ENCODE data around the gene LRRC45.

DNA sequence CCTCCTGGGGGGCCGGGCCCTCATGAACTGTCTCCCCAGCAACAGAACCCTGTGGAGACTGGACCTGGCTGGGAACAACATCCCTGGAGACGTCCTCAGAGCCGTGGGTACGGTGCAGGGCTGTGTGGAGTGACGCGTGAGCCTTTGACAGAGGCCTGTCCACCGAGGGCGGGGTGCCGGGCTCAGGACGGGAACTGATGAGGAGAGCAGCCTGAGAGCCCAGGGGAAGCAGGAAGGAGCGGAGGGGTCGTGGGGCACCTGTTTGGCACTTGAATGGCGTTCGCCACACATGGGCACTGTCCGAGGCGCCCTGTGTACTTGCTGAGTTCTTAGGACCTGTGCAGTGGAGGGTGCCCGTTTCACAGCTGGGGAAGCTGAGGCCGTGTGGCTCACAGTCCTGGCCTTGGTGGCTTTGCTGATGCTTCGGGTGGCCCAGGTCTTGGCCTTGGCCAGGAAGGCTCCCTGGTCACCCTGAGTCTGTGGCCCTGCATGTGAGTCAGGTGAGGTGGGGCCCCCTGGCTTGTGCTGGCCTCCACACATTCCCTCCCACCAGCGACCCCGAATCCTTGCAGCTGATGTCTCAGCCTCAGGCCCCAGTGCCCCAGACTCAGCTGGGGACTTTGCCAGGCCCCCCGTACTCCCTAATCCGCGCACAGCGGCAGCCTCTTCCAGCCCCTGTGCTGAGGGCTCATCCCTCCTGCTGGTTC, 2.4 kb downstream of the LRRC45 start:
- TF ChIP-seq CBX3 (IDR thresholded peaks at IDR 0.05; ENCODE audit: borderline replicate concordance in 1 of 2, low read length in 2 of 2) = no peak
- no peak for TF ChIP-seq CHD1 (IDR thresholded peaks at IDR 0.05; ENCODE audit: low read length)
- no peak for TF ChIP-seq POLR2A (conservative IDR thresholded peaks at IDR 0.05)
- TF ChIP-seq HOMEZ (CRISPR knock-in tag; IDR thresholded peaks at IDR 0.05) = no peak
- TF ChIP-seq CXXC5 (CRISPR knock-in tag; IDR thresholded peaks at IDR 0.05) = no peak
- TF ChIP-seq MYBL2 (IDR thresholded peaks at IDR 0.05; ENCODE audit: low read depth) = no peak
- TF ChIP-seq MYBL2 (CRISPR knock-in tag; IDR thresholded peaks at IDR 0.05; ENCODE audit: borderline replicate concordance) = no peak
- no peak for TF ChIP-seq MLLT1 (IDR thresholded peaks at IDR 0.05)
- TF ChIP-seq, protein P1, sequence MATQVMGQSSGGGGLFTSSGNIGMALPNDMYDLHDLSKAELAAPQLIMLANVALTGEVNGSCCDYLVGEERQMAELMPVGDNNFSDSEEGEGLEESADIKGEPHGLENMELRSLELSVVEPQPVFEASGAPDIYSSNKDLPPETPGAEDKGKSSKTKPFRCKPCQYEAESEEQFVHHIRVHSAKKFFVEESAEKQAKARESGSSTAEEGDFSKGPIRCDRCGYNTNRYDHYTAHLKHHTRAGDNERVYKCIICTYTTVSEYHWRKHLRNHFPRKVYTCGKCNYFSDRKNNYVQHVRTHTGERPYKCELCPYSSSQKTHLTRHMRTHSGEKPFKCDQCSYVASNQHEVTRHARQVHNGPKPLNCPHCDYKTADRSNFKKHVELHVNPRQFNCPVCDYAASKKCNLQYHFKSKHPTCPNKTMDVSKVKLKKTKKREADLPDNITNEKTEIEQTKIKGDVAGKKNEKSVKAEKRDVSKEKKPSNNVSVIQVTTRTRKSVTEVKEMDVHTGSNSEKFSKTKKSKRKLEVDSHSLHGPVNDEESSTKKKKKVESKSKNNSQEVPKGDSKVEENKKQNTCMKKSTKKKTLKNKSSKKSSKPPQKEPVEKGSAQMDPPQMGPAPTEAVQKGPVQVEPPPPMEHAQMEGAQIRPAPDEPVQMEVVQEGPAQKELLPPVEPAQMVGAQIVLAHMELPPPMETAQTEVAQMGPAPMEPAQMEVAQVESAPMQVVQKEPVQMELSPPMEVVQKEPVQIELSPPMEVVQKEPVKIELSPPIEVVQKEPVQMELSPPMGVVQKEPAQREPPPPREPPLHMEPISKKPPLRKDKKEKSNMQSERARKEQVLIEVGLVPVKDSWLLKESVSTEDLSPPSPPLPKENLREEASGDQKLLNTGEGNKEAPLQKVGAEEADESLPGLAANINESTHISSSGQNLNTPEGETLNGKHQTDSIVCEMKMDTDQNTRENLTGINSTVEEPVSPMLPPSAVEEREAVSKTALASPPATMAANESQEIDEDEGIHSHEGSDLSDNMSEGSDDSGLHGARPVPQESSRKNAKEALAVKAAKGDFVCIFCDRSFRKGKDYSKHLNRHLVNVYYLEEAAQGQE (IDR thresholded peaks at IDR 0.05; ENCODE audit: borderline replicate concordance) = no peak
- TF ChIP-seq, protein P1 (CRISPR knock-in tag; IDR thresholded peaks at IDR 0.05; ENCODE audit: low read depth) = no peak
- no peak for TF ChIP-seq CREB1 (IDR thresholded peaks at IDR 0.05)
- no peak for TF ChIP-seq CREB1 (CRISPR knock-in tag; IDR thresholded peaks at IDR 0.05)
- TF ChIP-seq MXI1 (IDR thresholded peaks at IDR 0.05; ENCODE audit: low read depth, low read length) = no peak
